SK-N-SH (cell line): Measurements from ENCODE around the gene IDI2. TPM values are rescaled to one million over a fixed set of nuclear protein-coding genes. Genes with fewer than 3 reads are reported as not detected.

Source experiments
- CTCF ChIA-PET: fragments of 300-600, 350-600 bp; formaldehyde crosslinking; extraction: SDS; loops from one replicate; lab custom pipeline; 2021; lab: Yijun Ruan, JAX
- POLR2A ChIA-PET: fragments of 350-600 bp; sonication (Branson Sonifier 250); formaldehyde crosslinking; extraction: SDS; loops from one replicate; lab custom pipeline; 2020; ENCODE audit warnings: antibody characterized with exemption, inconsistent platforms; lab: Yijun Ruan, JAX
- DNase-seq: peaks from one replicate; pipeline ENCODE4 v3.0.0; 2012
- H2AFZ ChIP-seq: fragments of 200-600 bp; sonication (generic); 2 replicates; pipeline ENCODE4 v1.8.1; 2016; ENCODE audit warnings: antibody characterized with exemption, mild to moderate bottlenecking, low read depth
- H3F3A ChIP-seq: fragments of 200-600 bp; sonication (generic); replicated peaks from 2 replicates; pipeline ENCODE3; 2016; ENCODE audit warnings: antibody characterized with exemption, mild to moderate bottlenecking; ENCODE audit not compliant: insufficient read depth
- H3K27ac ChIP-seq, 2 experiments: fragments of 200-500 bp in 1 of 2; fragments of 200-600 bp in 1 of 2; sonication (Bioruptor generic) in 1 of 2; sonication (generic), shearing (Covaris generic) in 1 of 2; 2 replicates each; pipeline versions ENCODE4 v1.5.1 to v1.6.1; 2014 to 2016; ENCODE audit warnings: low read depth in 2 of 2, inconsistent platforms in 1 of 2, low read length in 1 of 2, mild to moderate bottlenecking in 1 of 2, mixed read lengths in 1 of 2
- H3K27me3 ChIP-seq: fragments of 200-600 bp; sonication (generic), shearing (Covaris generic); 2 replicates; pipeline ENCODE4 v1.6.1; 2016; ENCODE audit warnings: mixed run types; ENCODE audit not compliant: insufficient read depth
- H3K36me3 ChIP-seq, 2 experiments: fragments of 200-500 bp in 1 of 2; fragments of 200-600 bp in 1 of 2; sonication (Bioruptor generic) in 1 of 2; sonication (generic) in 1 of 2; replicated peaks in 1 of 2; 2 replicates each; pipeline versions ENCODE3 to v1.5.1; 2014 to 2016; ENCODE audit warnings: low read length in 1 of 2, mild to moderate bottlenecking in 1 of 2; ENCODE audit not compliant: insufficient read depth in 2 of 2, control insufficient read depth in 1 of 2
- H3K4me1 ChIP-seq, 2 experiments: fragments of 200-500 bp in 1 of 2; fragments of 200-600 bp in 1 of 2; sonication (Bioruptor generic) in 1 of 2; sonication (generic), shearing (Covaris generic) in 1 of 2; 2 replicates each; pipeline versions ENCODE4 v1.5.1 to v1.6.1; 2014 to 2016; ENCODE audit warnings: low read depth in 1 of 2, low read length in 1 of 2, mixed run types in 1 of 2; ENCODE audit not compliant: insufficient read depth in 2 of 2, control insufficient read depth in 1 of 2
- H3K4me2 ChIP-seq: fragments of 200-600 bp; sonication (generic), shearing (Covaris generic); 2 replicates; pipeline ENCODE4 v1.6.1; 2017; ENCODE audit warnings: mixed run types
- H3K4me3 ChIP-seq, 2 experiments: fragments of 200-500 bp in 1 of 2; fragments of 200-600 bp in 1 of 2; sonication (Bioruptor generic) in 1 of 2; sonication (generic), shearing (Covaris generic) in 1 of 2; 2 replicates each; pipeline versions ENCODE4 v1.5.1 to v1.8.1; 2014 to 2016; ENCODE audit warnings: low read depth in 2 of 2, inconsistent platforms in 1 of 2, low read length in 1 of 2, mild to moderate bottlenecking in 1 of 2, mixed read lengths in 1 of 2, moderate library complexity in 1 of 2
- H3K79me2 ChIP-seq: fragments of 200-600 bp; sonication (generic); 2 replicates; pipeline ENCODE4 v1.8.1; 2017; ENCODE audit warnings: mild to moderate bottlenecking; ENCODE audit not compliant: insufficient read depth
- H3K9ac ChIP-seq: fragments of 200-600 bp; sonication (generic); 2 replicates; pipeline ENCODE4 v1.6.1; 2017; ENCODE audit warnings: mixed run types
- H3K9me2 ChIP-seq: fragments of 200-600 bp; sonication (generic); 2 replicates; pipeline ENCODE4 v1.6.1; 2017; ENCODE audit warnings: mixed run types
- H3K9me3 ChIP-seq: fragments of 200-600 bp; sonication (generic); 2 replicates; pipeline ENCODE4 v1.6.1; 2017; ENCODE audit warnings: mixed run types, mild to moderate bottlenecking, moderate library complexity
- H4K20me1 ChIP-seq: fragments of 200-600 bp; sonication (generic); 2 replicates; pipeline ENCODE4 v1.6.1; 2017; ENCODE audit warnings: mild to moderate bottlenecking, mixed run types; ENCODE audit not compliant: insufficient read depth
- CHD2 ChIP-seq: fragments of 150-350 bp; IDR thresholded peaks from 2 replicates; pipeline ENCODE4 v1.6.1; 2018; ENCODE audit warnings: low read length; ENCODE audit not compliant: partially characterized antibody
- EZH2phosphoT487 ChIP-seq: fragments of 200-600 bp; sonication (generic); IDR thresholded peaks from 2 replicates; pipeline ENCODE4 v1.6.1; 2017; ENCODE audit warnings: low read depth, mixed run types, mild to moderate bottlenecking, antibody characterized with exemption, moderate library complexity, borderline replicate concordance
- FOSL2 ChIP-seq: IDR thresholded peaks from 2 replicates; pipeline ENCODE4 v1.4.0; 2012; ENCODE audit warnings: low read depth, mild to moderate bottlenecking, moderate library complexity, borderline replicate concordance
- GABPA ChIP-seq: IDR thresholded peaks from 2 replicates; pipeline ENCODE4 v1.4.0; 2012; ENCODE audit warnings: low read depth, mild to moderate bottlenecking
- JUND ChIP-seq: IDR thresholded peaks from 2 replicates; pipeline ENCODE4 v1.4.0; 2012
- MAX ChIP-seq: IDR thresholded peaks from 2 replicates; pipeline ENCODE4 v1.4.0; 2012; ENCODE audit warnings: low read depth
- PBX3 ChIP-seq: IDR thresholded peaks from 2 replicates; pipeline ENCODE4; 2012
- RXRA ChIP-seq: IDR thresholded peaks from 2 replicates; pipeline ENCODE4 v1.4.0; 2012; ENCODE audit warnings: low read depth, mild to moderate bottlenecking, borderline replicate concordance
- SIN3A ChIP-seq: IDR thresholded peaks from 2 replicates; pipeline ENCODE4 v1.6.1; 2012; ENCODE audit warnings: low read depth, mild to moderate bottlenecking, low read length, moderate library complexity, borderline replicate concordance
- TAF1 ChIP-seq: IDR thresholded peaks from 2 replicates; pipeline ENCODE4 v1.6.1; 2012; ENCODE audit warnings: low read depth, mild to moderate bottlenecking, low read length, moderate library complexity, borderline replicate concordance
- TCF12 ChIP-seq: IDR thresholded peaks from 2 replicates; pipeline ENCODE4 v1.4.0; 2012
- TEAD4 ChIP-seq: IDR thresholded peaks from 2 replicates; pipeline ENCODE4 v1.4.0; 2012; ENCODE audit warnings: mild to moderate bottlenecking, borderline replicate concordance; ENCODE audit not compliant: insufficient read depth
- USF1 ChIP-seq: IDR thresholded peaks from 2 replicates; pipeline ENCODE4 v1.4.0; 2012; ENCODE audit warnings: low read depth, borderline replicate concordance
- USF2 ChIP-seq: fragments of 150-350 bp; IDR thresholded peaks from 2 replicates; pipeline ENCODE4 v1.6.1; 2017; ENCODE audit warnings: antibody characterized with exemption, low read length, low read depth, borderline replicate concordance
- YY1 ChIP-seq: IDR thresholded peaks from 2 replicates; pipeline ENCODE4 v1.4.0; 2012; ENCODE audit warnings: low read depth, mild to moderate bottlenecking
- WGBS: methylation state at CpG from one replicate; pipeline ENCODE4 v1.1.6; 2017; ENCODE audit warnings: low lambda C conversion rate; 5-methylcytosine and 5-hydroxymethylcytosine counted together
- polyA plus RNA-seq, 3 experiments: library from polyadenylated mRNA; depleted of rRNA; stranded (reverse); fragments of >200 nt; gene quantifications; 2 replicates each; pipeline ENCODE4 v1.2.3, GENCODE V29; 2012

The IDI2 gene
- polyA plus RNA-seq, 1 of the 3 experiments (the other 2 are of a cell fraction), result not detected

GRCh38 chr10:1003884-1004670 lies 21.6 kb downstream of the IDI2 start:
- Histone ChIP-seq H3K4me1 (peaks cover 0 to 6% of the 10 kb centered on the region in 2 experiments; a peak in 1 of 4 replicates), H3K9ac (no peak overlapping the region), H3K9me3 (no peaks in the 10 kb centered on the region), H3K4me3 (no peak overlapping the region)
- 100% methylated on average over 3 of the region's 9 CpGs for WGBS
- TF ChIP-seq USF2, result no peak
- no peak for TF ChIP-seq CHD2
- no peak for TF ChIP-seq GABPA
- TF ChIP-seq USF1, result no peak
- TF ChIP-seq TAF1, result no peak
- no peak for TF ChIP-seq RXRA
- no peak for TF ChIP-seq PBX3
- TF ChIP-seq MAX, result no peak
- TF ChIP-seq TEAD4, result no peak
- no peak for TF ChIP-seq YY1
- no peak for TF ChIP-seq TCF12
- TF ChIP-seq SIN3A, result no peak
- TF ChIP-seq EZH2phosphoT487, result no peak
- TF ChIP-seq FOSL2, result no peak
- TF ChIP-seq JUND, result no peak
- TF ChIP-seq, all 33 proteins: peak for 0
- Histone ChIP-seq H3K9me2 (no peaks in the 10 kb centered on the region), H3F3A (no peaks in the 10 kb centered on the region), H2AFZ (no peak overlapping the region), H4K20me1 (peaks cover 31% of the 10 kb centered on the region; the same call in 1 of the 2 replicates), H3K27ac (no peak overlapping the region), H3K4me2 (no peak overlapping the region), H3K36me3 (peaks cover 88 to 90% of the 10 kb centered on the region in 2 experiments), H3K27me3 (no peaks in the 10 kb centered on the region), H3K79me2 (peaks cover 68% of the 10 kb centered on the region)
- ChIA-PET POLR2A (interaction anchor here (1.1 to 1.5 kb wide), 2 partner anchors 14 to 16 kb away, joined by 3 to 4 read pairs; partner anchors contain the start of gene GTPBP4), CTCF (no interaction called here)
- no peak for DNase-seq
